HEK293 (cell line): ENCODE results near the gene XIAP.

Experiments
- CTCF ChIA-PET: fragments of 350-600 bp; formaldehyde crosslinking; extraction: SDS; loops from one replicate; lab custom pipeline; 2021; ENCODE audit warnings: antibody characterized with exemption; lab: Yijun Ruan, JAX
- POLR2A ChIA-PET: fragments of 300-600 bp; formaldehyde crosslinking; extraction: SDS; loops from one replicate; lab custom pipeline; 2020; ENCODE audit warnings: antibody characterized with exemption, inconsistent platforms; lab: Yijun Ruan, JAX
- H3K27ac ChIP-seq: fragments of 200-500 bp; sonication (Bioruptor generic); 2 replicates; pipeline ENCODE4 v1.5.1; 2014; ENCODE audit warnings: low read depth, low read length, control low read depth, inconsistent platforms; ENCODE audit errors: extremely low read depth
- H3K36me3 ChIP-seq, 2 experiments: fragments of 200-500 bp in 1 of 2; sonication (Bioruptor generic) in 1 of 2; 1 replicate in 1 of 2; 2 replicates in 1 of 2; pipeline ENCODE4 v1.5.1; 2014 to 2017; ENCODE audit warnings: inconsistent platforms in 2 of 2, low read length in 2 of 2; ENCODE audit not compliant: control insufficient read depth in 2 of 2, insufficient read depth in 1 of 2
- H3K4me1 ChIP-seq: fragments of 200-500 bp; sonication (Bioruptor generic); 2 replicates; pipeline ENCODE4 v1.5.1; 2014; ENCODE audit warnings: mild to moderate bottlenecking, low read length, inconsistent platforms; ENCODE audit not compliant: control insufficient read depth, insufficient read depth
- H3K4me3 ChIP-seq: 2 replicates; pipeline ENCODE4 v1.5.1; 2011; ENCODE audit warnings: low read depth, mild to moderate bottlenecking, control low read depth, low read length, moderate library complexity
- H3K9me3 ChIP-seq: fragments of 200-500 bp; sonication (Bioruptor generic); 2 replicates; pipeline ENCODE4 v1.5.1; 2014; ENCODE audit warnings: low read depth, low read length, inconsistent platforms; ENCODE audit not compliant: control insufficient read depth, insufficient read depth
- BCL11B ChIP-seq: fragments of 450-650 bp; formaldehyde crosslinking; IDR thresholded peaks from 2 replicates; pipeline ENCODE4 v1.5.1; 2016; ENCODE audit warnings: low read depth, missing biosample characterization, missing genetic modification characterization
- FEZF1 ChIP-seq: fragments of 450-650 bp; formaldehyde crosslinking; IDR thresholded peaks from 2 replicates; pipeline ENCODE4 v1.5.1; 2016; ENCODE audit warnings: missing biosample characterization, missing genetic modification characterization
- KLF8 ChIP-seq: fragments of 450-650 bp; formaldehyde crosslinking; IDR thresholded peaks from 2 replicates; pipeline ENCODE4 v1.5.1; 2016; ENCODE audit warnings: missing biosample characterization, missing genetic modification characterization
- PRDM1 ChIP-seq: fragments of 450-650 bp; formaldehyde crosslinking; IDR thresholded peaks from 2 replicates; pipeline ENCODE4; 2016; ENCODE audit warnings: missing biosample characterization, missing genetic modification characterization
- SP3 ChIP-seq: fragments of 450-650 bp; formaldehyde crosslinking; IDR thresholded peaks from 2 replicates; pipeline ENCODE4 v1.5.1; 2016; ENCODE audit warnings: missing biosample characterization, missing genetic modification characterization
- ZBTB1 ChIP-seq: fragments of 450-650 bp; formaldehyde crosslinking; IDR thresholded peaks from 2 replicates; pipeline ENCODE4 v1.5.1; 2016; ENCODE audit warnings: missing biosample characterization, missing genetic modification characterization
- ZBTB21 ChIP-seq: fragments of 450-650 bp; formaldehyde crosslinking; IDR thresholded peaks from 2 replicates; pipeline ENCODE4 v1.5.1; 2017; ENCODE audit warnings: missing biosample characterization, missing genetic modification characterization
- ZEB2 ChIP-seq: fragments of 450-650 bp; formaldehyde crosslinking; IDR thresholded peaks from 2 replicates; pipeline ENCODE4 v1.5.1; 2016; ENCODE audit warnings: missing biosample characterization, missing genetic modification characterization
- ZNF175 ChIP-seq: fragments of 450-650 bp; formaldehyde crosslinking; IDR thresholded peaks from 2 replicates; pipeline ENCODE4 v1.5.1; 2016; ENCODE audit warnings: missing biosample characterization, missing genetic modification characterization
- ZNF24 ChIP-seq: fragments of 450-650 bp; formaldehyde crosslinking; IDR thresholded peaks from 2 replicates; pipeline ENCODE4 v1.5.1; 2016; ENCODE audit warnings: missing biosample characterization, missing genetic modification characterization
- ZNF335 ChIP-seq: fragments of 450-650 bp; formaldehyde crosslinking; conservative IDR thresholded peaks from 2 replicates; pipeline ENCODE4 v1.5.1; 2016; ENCODE audit warnings: missing biosample characterization, missing genetic modification characterization
- ZNF341 ChIP-seq: fragments of 450-650 bp; formaldehyde crosslinking; IDR thresholded peaks from 2 replicates; pipeline ENCODE4; 2016; ENCODE audit warnings: low read depth, missing biosample characterization, missing genetic modification characterization
- ZNF366 ChIP-seq: fragments of 450-650 bp; formaldehyde crosslinking; conservative IDR thresholded peaks from 2 replicates; pipeline ENCODE4 v1.5.1; 2016; ENCODE audit warnings: missing biosample characterization, missing genetic modification characterization
- ZNF391 ChIP-seq: fragments of 450-650 bp; formaldehyde crosslinking; IDR thresholded peaks from 2 replicates; pipeline ENCODE4 v1.5.1; 2016; ENCODE audit warnings: low read depth, missing biosample characterization, missing genetic modification characterization, borderline replicate concordance
- ZNF394 ChIP-seq: fragments of 450-650 bp; formaldehyde crosslinking; IDR thresholded peaks from 2 replicates; pipeline ENCODE4 v1.5.1; 2016; ENCODE audit warnings: missing biosample characterization, missing genetic modification characterization, mild to moderate bottlenecking, moderate library complexity, borderline replicate concordance
- ZNF530 ChIP-seq: fragments of 450-650 bp; formaldehyde crosslinking; IDR thresholded peaks from 2 replicates; pipeline ENCODE4 v1.5.1; 2016; ENCODE audit warnings: low read depth, missing biosample characterization, missing genetic modification characterization
- ZNF596 ChIP-seq: fragments of 450-650 bp; IDR thresholded peaks from 2 replicates; pipeline ENCODE4 v1.5.0; 2018; ENCODE audit warnings: missing biosample characterization, mild to moderate bottlenecking, missing genetic modification characterization, moderate library complexity
- ZNF621 ChIP-seq: fragments of 450-650 bp; formaldehyde crosslinking; IDR thresholded peaks from 2 replicates; pipeline ENCODE4 v1.5.1; 2017; ENCODE audit warnings: missing biosample characterization, missing genetic modification characterization
- ZNF629 ChIP-seq: fragments of 450-650 bp; formaldehyde crosslinking; IDR thresholded peaks from 2 replicates; pipeline ENCODE4 v1.5.1; 2017; ENCODE audit warnings: missing biosample characterization, missing genetic modification characterization
- TF ChIP-seq, protein P1 (sequence below): fragments of 450-650 bp; formaldehyde crosslinking; IDR thresholded peaks from 2 replicates; pipeline ENCODE4 v1.5.1; 2016; ENCODE audit warnings: missing biosample characterization, missing genetic modification characterization
- TF ChIP-seq, protein P2 (sequence below): fragments of 450-650 bp; formaldehyde crosslinking; IDR thresholded peaks from 2 replicates; pipeline ENCODE4 v1.5.1; 2016; ENCODE audit warnings: missing biosample characterization, missing genetic modification characterization, borderline replicate concordance
- TF ChIP-seq, protein P3 (sequence below): fragments of 450-650 bp; formaldehyde crosslinking; IDR thresholded peaks from 2 replicates; pipeline ENCODE4 v1.5.1; 2016; ENCODE audit warnings: missing biosample characterization, missing genetic modification characterization
- TF ChIP-seq, protein P4 (sequence below): fragments of 450-650 bp; formaldehyde crosslinking; IDR thresholded peaks from 2 replicates; pipeline ENCODE4 v1.5.1; 2017; ENCODE audit warnings: missing biosample characterization, missing genetic modification characterization
- TF ChIP-seq, protein P5 (sequence below): fragments of 450-650 bp; formaldehyde crosslinking; IDR thresholded peaks from 2 replicates; pipeline ENCODE4 v1.5.1; 2016; ENCODE audit warnings: missing biosample characterization, missing genetic modification characterization

The XIAP gene

DNA sequence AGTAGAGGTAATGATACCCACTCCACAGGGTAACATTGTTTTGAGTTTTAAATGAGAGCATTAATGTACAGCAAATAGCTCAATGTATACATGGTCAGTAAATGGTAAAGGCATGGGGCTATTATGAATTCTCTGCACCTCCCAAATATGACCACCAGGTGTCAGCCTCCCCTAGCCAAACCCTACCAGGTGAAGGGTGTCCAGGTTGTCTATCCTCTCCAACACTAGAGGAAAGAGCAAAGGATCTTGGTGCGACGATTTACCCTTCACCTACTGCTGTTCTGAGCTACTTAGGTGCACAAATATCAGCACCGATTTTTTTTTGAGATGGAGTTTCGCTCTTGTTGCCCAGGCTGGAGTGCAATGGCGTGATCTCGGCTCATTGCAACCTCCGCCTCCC lies 26.5 kb upstream of the XIAP start (continued):
- TF ChIP-seq, protein P1, sequence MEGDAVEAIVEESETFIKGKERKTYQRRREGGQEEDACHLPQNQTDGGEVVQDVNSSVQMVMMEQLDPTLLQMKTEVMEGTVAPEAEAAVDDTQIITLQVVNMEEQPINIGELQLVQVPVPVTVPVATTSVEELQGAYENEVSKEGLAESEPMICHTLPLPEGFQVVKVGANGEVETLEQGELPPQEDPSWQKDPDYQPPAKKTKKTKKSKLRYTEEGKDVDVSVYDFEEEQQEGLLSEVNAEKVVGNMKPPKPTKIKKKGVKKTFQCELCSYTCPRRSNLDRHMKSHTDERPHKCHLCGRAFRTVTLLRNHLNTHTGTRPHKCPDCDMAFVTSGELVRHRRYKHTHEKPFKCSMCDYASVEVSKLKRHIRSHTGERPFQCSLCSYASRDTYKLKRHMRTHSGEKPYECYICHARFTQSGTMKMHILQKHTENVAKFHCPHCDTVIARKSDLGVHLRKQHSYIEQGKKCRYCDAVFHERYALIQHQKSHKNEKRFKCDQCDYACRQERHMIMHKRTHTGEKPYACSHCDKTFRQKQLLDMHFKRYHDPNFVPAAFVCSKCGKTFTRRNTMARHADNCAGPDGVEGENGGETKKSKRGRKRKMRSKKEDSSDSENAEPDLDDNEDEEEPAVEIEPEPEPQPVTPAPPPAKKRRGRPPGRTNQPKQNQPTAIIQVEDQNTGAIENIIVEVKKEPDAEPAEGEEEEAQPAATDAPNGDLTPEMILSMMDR, result peak; percentile 68; the same call in 1 of the 2 replicates
- TF ChIP-seq SP3 (tag by site-specific recombination) (no peak), ZNF391 (tag by site-specific recombination) (peak; percentile 36; the same call in 1 of the 2 replicates)

DNA sequence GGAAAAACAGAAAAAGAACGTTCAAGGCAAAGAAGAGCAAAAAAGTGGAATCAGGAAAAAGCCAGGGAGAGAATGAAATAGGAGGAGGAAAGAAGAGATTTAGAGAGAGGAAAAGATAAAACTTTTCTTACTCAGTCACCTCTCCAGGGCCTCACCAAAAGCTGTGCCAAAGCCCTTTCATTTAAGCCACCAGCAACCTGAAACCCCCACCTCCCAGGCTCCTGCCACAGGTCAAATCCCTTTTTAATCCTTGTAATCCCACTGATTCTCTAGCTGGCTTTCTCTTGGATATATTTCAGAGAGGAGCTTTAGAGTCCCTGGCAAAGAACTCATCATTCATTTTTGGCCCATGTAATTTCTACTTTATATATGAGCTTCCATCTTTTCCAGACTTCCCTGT lies 25.7 kb upstream of the XIAP start:
- Histone ChIP-seq H3K9me3 (no peaks in the 10 kb centered on the region), H3K27ac (no peak overlapping the region)
- CTCF ChIA-PET, result interaction anchor here (0.6 to 3.1 kb wide), 26 partner anchors 10 to 1296 kb away, joined by 3 to 23 read pairs (median 4); no protein-coding TSS in a partner anchor
- TF ChIP-seq BCL11B (tag by site-specific recombination) (no peak), ZNF596 (tag by site-specific recombination) (0 out of 2 replicates have a peak, but pooled peaks have one; percentile 7), PRDM1 (tag by site-specific recombination) (peak; percentile 20; the same call in 1 of the 2 replicates), KLF8 (tag by site-specific recombination) (no peak), FEZF1 (tag by site-specific recombination) (no peak), ZBTB1 (tag by site-specific recombination) (no peak), ZNF621 (tag by site-specific recombination) (no peak)
- TF ChIP-seq, all 188 proteins: peak for 2
- H3K4me1 ChIP-seq, result 0 out of 2 replicates have a peak, but pooled peaks cover 2% of the 10 kb centered on the region
- no peaks in the 10 kb centered on the region for H3K36me3 ChIP-seq
- no peak overlapping the region for H3K4me3 ChIP-seq
- POLR2A ChIA-PET, result no interaction called here

DNA sequence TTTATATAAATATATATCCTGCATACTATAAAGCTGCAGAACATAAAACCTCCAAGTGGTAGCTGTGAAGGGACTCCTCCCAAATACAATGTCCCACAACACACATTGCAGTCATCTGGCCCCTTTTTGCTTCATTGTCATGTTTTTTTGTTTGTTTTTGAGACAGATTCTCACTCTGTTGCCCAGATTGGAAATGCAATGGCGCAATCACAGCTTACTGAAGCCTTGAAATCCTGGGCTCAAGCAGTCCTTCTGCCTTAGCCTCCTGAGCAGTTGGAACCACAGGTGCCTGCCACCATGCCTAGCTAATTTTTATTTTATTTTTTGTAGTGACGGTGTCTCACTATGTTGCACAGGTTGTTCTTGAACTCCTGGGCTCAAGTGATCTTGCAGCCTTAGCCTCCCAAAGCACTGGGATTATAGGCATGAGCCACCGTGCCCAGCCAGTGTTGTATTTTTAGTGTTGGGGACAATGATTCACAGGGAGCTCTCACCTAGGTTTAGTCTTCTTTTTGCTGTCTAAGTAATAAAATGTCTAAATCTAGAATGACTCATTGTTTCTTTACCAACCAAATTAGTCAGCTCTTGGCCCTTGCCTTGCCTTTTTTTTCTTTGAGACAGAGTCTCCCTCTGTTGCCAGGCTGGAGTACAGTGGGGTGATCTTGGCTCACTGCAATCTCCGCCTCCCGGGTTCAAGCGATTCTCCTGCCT lies 24.0 kb upstream of the XIAP start:
- Histone ChIP-seq H3K9me3 (no peaks in the 10 kb centered on the region), H3K4me1 (0 out of 2 replicates have a peak, but pooled peaks cover 2% of the 10 kb centered on the region), H3K27ac (no peak overlapping the region), H3K4me3 (no peak overlapping the region), H3K36me3 (no peaks in the 10 kb centered on the region)
- POLR2A ChIA-PET, result interaction anchor here (1.5 kb wide), 1 partner anchor 58 kb away, joined by 9 read pairs; no protein-coding TSS in a partner anchor
- CTCF ChIA-PET, result interaction anchor here (0.6 to 3.1 kb wide), 12 partner anchors 24 to 684 kb away, joined by 3 to 23 read pairs (median 4); partner anchors contain the start of gene XIAP
- TF ChIP-seq ZNF24 (tag by site-specific recombination) (0 out of 2 replicates have a peak, but pooled peaks have one; percentile 27), ZNF335 (peak; percentile 50), ZNF394 (peak; percentile 28; the same call in 1 of the 2 replicates), ZNF175 (tag by site-specific recombination) (no peak), ZNF341 (tag by site-specific recombination) (no peak), ZNF530 (peak; percentile 88; the same call in 1 of the 2 replicates), ZNF629 (tag by site-specific recombination) (peak; percentile 57), ZEB2 (tag by site-specific recombination) (peak; percentile 56; the same call in 1 of the 2 replicates), ZBTB21 (tag by site-specific recombination) (0 out of 2 replicates have a peak, but pooled peaks have one; percentile 19), ZNF366 (tag by site-specific recombination) (peak; percentile 66)
- TF ChIP-seq, protein P2, sequence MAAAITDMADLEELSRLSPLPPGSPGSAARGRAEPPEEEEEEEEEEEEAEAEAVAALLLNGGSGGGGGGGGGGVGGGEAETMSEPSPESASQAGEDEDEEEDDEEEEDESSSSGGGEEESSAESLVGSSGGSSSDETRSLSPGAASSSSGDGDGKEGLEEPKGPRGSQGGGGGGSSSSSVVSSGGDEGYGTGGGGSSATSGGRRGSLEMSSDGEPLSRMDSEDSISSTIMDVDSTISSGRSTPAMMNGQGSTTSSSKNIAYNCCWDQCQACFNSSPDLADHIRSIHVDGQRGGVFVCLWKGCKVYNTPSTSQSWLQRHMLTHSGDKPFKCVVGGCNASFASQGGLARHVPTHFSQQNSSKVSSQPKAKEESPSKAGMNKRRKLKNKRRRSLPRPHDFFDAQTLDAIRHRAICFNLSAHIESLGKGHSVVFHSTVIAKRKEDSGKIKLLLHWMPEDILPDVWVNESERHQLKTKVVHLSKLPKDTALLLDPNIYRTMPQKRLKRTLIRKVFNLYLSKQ (tag by site-specific recombination), result no peak
- TF ChIP-seq, protein P3, sequence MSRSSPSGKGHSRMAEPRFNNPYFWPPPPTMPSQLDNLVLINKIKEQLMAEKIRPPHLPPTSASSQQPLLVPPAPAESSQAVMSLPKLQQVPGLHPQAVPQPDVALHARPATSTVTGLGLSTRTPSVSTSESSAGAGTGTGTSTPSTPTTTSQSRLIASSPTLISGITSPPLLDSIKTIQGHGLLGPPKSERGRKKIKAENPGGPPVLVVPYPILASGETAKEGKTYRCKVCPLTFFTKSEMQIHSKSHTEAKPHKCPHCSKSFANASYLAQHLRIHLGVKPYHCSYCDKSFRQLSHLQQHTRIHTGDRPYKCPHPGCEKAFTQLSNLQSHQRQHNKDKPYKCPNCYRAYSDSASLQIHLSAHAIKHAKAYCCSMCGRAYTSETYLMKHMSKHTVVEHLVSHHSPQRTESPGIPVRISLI (tag by site-specific recombination), result peak; percentile 85; the same call in 1 of the 2 replicates
- TF ChIP-seq, protein P4, sequence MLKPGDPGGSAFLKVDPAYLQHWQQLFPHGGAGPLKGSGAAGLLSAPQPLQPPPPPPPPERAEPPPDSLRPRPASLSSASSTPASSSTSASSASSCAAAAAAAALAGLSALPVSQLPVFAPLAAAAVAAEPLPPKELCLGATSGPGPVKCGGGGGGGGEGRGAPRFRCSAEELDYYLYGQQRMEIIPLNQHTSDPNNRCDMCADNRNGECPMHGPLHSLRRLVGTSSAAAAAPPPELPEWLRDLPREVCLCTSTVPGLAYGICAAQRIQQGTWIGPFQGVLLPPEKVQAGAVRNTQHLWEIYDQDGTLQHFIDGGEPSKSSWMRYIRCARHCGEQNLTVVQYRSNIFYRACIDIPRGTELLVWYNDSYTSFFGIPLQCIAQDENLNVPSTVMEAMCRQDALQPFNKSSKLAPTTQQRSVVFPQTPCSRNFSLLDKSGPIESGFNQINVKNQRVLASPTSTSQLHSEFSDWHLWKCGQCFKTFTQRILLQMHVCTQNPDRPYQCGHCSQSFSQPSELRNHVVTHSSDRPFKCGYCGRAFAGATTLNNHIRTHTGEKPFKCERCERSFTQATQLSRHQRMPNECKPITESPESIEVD (tag by site-specific recombination), result peak; percentile 83
- TF ChIP-seq, protein P5, sequence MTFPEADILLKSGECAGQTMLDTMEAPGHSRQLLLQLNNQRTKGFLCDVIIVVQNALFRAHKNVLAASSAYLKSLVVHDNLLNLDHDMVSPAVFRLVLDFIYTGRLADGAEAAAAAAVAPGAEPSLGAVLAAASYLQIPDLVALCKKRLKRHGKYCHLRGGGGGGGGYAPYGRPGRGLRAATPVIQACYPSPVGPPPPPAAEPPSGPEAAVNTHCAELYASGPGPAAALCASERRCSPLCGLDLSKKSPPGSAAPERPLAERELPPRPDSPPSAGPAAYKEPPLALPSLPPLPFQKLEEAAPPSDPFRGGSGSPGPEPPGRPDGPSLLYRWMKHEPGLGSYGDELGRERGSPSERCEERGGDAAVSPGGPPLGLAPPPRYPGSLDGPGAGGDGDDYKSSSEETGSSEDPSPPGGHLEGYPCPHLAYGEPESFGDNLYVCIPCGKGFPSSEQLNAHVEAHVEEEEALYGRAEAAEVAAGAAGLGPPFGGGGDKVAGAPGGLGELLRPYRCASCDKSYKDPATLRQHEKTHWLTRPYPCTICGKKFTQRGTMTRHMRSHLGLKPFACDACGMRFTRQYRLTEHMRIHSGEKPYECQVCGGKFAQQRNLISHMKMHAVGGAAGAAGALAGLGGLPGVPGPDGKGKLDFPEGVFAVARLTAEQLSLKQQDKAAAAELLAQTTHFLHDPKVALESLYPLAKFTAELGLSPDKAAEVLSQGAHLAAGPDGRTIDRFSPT (tag by site-specific recombination), result peak; percentile 80
